Kidney epithelial cell (primary cell): ENCODE data around the gene ADCY3. TPM values are rescaled to one million over a fixed set of nuclear protein-coding genes. Genes with fewer than 3 reads are reported as not detected.

Source experiments
- DNase-seq: peaks from one replicate; pipeline ENCODE4 v3.0.0-alpha.2; 2010; ENCODE audit warnings: low read depth
- H3K27me3 ChIP-seq: 2 replicates; pipeline ENCODE4 v1.6.0; 2011; ENCODE audit warnings: low read length; ENCODE audit not compliant: control insufficient read depth, insufficient read depth
- H3K36me3 ChIP-seq: 2 replicates; pipeline ENCODE4 v1.5.1; 2011; ENCODE audit warnings: low read length; ENCODE audit not compliant: control insufficient read depth, insufficient read depth
- H3K4me3 ChIP-seq: 2 replicates; pipeline ENCODE4 v1.5.1; 2011; ENCODE audit warnings: low read depth, mild to moderate bottlenecking, control low read depth, low read length
- total RNA-seq: library from RNA; depleted of rRNA; stranded (reverse); fragments of >200 nt; gene quantifications from 2 replicates; pipeline ENCODE4 v1.2.3, GENCODE V29; 2015
- TF ChIP-seq, protein P1 (sequence below): IDR thresholded peaks from 2 replicates; pipeline ENCODE4 v1.5.1; 2011; ENCODE audit warnings: mild to moderate bottlenecking, moderate library complexity, low read length, control low read depth, inconsistent platforms; ENCODE audit not compliant: insufficient read depth, poor library complexity, severe bottlenecking

Gene ADCY3
- total RNA-seq, 1 donor from 2014 or later = 24.5 TPM

DNA sequence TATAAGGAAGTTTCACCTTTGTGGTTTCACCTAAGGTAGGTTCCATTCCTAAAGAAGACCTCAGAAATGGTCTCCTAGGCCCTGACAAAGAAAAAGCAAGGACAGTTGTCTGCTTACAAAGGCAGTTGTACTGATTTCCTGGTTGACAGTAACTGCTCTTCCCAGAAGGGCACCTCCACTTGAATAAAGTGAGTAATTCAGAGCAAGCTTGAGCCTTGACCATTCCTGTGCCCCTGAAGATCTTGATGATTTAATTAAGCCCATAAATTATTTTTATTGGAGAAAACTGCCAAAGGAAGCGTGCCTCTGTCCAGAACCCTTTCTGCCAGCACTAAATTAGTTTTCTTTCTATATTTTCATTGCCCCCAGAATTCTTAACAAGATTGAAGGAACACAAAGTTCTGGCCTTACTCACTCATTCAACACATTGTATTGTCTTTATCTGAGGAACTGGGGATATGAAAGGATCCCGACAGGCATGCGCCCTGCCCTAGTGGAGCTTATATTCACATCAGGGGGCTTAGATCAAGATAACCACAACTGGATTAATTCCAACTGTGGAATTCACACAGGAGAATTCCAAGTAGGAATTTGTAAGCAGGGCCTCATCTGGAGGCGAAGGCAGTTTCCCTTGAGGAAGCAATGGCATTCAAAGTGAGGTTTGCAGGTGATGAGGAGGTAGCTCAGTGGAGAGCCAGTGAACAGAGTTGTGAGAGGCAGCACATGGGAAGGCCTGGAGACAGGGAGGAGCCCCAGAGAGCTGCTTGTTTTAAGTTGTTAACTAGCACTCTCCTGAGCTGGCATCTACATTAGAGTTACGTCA lies 148.1 kb downstream of the ADCY3 start:
- Histone ChIP-seq H3K36me3 (no peaks in the 10 kb centered on the region), H3K4me3 (no peak overlapping the region), H3K27me3 (no peaks in the 10 kb centered on the region)
- no peak for DNase-seq
- TF ChIP-seq, protein P1, sequence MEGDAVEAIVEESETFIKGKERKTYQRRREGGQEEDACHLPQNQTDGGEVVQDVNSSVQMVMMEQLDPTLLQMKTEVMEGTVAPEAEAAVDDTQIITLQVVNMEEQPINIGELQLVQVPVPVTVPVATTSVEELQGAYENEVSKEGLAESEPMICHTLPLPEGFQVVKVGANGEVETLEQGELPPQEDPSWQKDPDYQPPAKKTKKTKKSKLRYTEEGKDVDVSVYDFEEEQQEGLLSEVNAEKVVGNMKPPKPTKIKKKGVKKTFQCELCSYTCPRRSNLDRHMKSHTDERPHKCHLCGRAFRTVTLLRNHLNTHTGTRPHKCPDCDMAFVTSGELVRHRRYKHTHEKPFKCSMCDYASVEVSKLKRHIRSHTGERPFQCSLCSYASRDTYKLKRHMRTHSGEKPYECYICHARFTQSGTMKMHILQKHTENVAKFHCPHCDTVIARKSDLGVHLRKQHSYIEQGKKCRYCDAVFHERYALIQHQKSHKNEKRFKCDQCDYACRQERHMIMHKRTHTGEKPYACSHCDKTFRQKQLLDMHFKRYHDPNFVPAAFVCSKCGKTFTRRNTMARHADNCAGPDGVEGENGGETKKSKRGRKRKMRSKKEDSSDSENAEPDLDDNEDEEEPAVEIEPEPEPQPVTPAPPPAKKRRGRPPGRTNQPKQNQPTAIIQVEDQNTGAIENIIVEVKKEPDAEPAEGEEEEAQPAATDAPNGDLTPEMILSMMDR = no peak

DNA sequence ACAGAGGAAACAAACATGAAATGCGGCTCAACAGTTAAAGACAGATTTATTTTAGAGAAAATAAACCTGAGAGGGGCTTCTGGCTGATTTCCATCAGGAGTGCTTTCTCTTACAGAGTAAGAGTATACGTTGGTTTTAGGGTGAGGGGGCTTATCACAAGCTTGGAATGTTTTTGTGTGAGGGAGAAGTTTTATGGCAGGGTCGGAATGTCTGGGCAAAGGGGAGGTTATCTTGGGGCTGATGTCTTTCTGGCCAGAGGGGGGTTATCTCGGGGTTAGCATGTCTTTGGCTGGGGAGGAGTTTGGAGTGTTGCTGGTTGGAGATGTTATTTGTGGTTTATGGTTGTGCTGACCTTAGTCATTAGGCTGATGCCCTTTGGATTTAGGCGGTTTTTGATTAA lies 149.0 kb downstream of the ADCY3 start:
- TF ChIP-seq, protein P1 = no peak
- H3K27me3 ChIP-seq = no peaks in the 10 kb centered on the region
- DNase-seq = no peak
- H3K4me3 ChIP-seq = no peak overlapping the region
- no peaks in the 10 kb centered on the region for H3K36me3 ChIP-seq

Other genes with a start within 250 kb of the ADCY3 start
- 32.0 and 54.0 TPM in 2 replicates for gene PTRHD1, start 126.8 kb downstream of the ADCY3 start, total RNA-seq
- 8.5 and 10.9 TPM in 2 replicates for gene CENPO, start 126.8 kb downstream of the ADCY3 start, total RNA-seq
- 3.6 and 4.9 TPM in 2 replicates for gene DNAJC27, start 51.7 kb upstream of the ADCY3 start, total RNA-seq
- 2.3 and 3.1 TPM in 2 replicates for gene EFR3B, start 121.8 kb upstream of the ADCY3 start, total RNA-seq
- gene POMC, start 248.3 kb upstream of the ADCY3 start, total RNA-seq = 7.7 and 8.8 TPM in 2 replicates